Central memory CD8-positive, alpha-beta T cell (primary cell): ENCODE measurements around the gene ELMO1.
A peak's percentile ranks its signal among the peaks of the same experiment; 100 is the strongest.

Source experiments
- ATAC-seq: fragments of 150-1000 bp; cut with Tn5 transposase; replicated peaks from 2 replicates; pipeline ENCODE4 v1.10.0; 2022; ENCODE audit warnings: mild to moderate bottlenecking, moderate FRiP score, moderate number of reproducible peaks; ENCODE audit not compliant: poor library complexity, severe bottlenecking; ENCODE audit errors: extremely low read depth
- DNase-seq, 2 donors: peaks; one replicate each; pipeline ENCODE4 v3.0.0; 2021; ENCODE audit warnings: low spot score in 2 of 2
- H3K27ac Mint-ChIP-seq: one replicate; pipeline ENCODE4 v1.8.0; 2022; ENCODE audit warnings: low read depth, mild to moderate bottlenecking, moderate library complexity, mixed read lengths
- H3K27me3 Mint-ChIP-seq: one replicate; pipeline ENCODE4 v1.8.0; 2022; ENCODE audit warnings: mixed read lengths
- H3K36me3 Mint-ChIP-seq: one replicate; pipeline ENCODE4 v1.8.0; 2022; ENCODE audit warnings: mild to moderate bottlenecking, moderate library complexity, mixed read lengths; ENCODE audit not compliant: insufficient read depth
- H3K4me1 Mint-ChIP-seq: one replicate; pipeline ENCODE4 v1.8.0; 2022; ENCODE audit warnings: mixed read lengths
- H3K4me3 Mint-ChIP-seq: one replicate; pipeline ENCODE4 v1.8.0; 2022; ENCODE audit warnings: mild to moderate bottlenecking, moderate library complexity, mixed read lengths
- H3K9me3 Mint-ChIP-seq: one replicate; pipeline ENCODE4 v1.8.0; 2022; ENCODE audit warnings: mixed read lengths

ELMO1 gene

DNA sequence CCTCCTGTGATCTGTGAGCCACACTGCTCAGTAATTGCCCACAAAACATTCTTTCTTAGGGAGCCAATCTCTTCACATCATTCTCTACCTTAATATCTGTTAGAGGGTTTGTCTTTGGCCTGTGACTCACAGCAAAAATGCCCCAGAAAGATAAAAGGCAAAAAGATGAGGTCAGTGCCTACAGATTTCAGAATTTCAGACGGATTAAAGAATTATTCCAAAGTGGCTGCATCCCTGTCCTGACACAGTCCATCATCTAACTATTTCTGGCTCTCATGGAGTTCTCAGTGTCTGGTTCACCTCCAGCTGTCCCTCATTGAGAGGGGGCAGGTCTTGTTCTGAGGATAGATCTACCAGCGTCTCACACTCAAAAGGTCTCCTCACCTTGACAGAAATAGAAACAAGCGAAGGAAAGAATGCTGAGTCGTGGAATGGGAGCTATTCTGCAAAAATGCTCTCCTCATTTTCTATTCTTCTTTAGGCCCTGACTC, 585.8 kb downstream of the ELMO1 start:
- H3K4me3 Mint-ChIP-seq: no peak overlapping the region
- DNase-seq: no peak
- H3K9me3 Mint-ChIP-seq: no peaks in the 10 kb centered on the region
- peaks cover 50% of the 10 kb centered on the region for H3K4me1 Mint-ChIP-seq
- no peaks in the 10 kb centered on the region for H3K27me3 Mint-ChIP-seq
- peaks cover 23% of the 10 kb centered on the region for H3K36me3 Mint-ChIP-seq
- H3K27ac Mint-ChIP-seq: peak overlapping the region; percentile 92
- ATAC-seq: no peak

DNA sequence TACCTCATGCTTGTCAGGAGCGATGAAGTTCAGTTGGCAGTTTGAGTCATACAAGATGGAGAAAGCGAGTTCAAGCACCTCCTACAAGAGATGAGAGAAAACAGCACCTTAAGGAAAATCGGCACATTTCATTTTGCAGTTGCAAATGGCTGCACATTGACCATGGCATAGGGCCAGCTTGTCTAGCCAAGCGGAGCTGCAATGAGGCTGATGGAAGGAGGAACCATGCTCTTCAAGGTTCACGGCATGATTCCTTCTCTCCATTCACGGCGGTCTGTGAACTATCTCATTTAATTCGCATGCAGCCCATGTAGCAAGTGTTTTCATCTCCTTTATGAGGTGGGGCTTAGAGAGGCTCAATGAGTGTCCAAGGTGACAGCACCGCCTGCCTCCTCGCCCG, 587.0 kb downstream of the ELMO1 start:
- ATAC-seq (no peak), DNase-seq (no peak)
- no peaks in the 10 kb centered on the region for H3K27me3 Mint-ChIP-seq
- H3K27ac Mint-ChIP-seq: no peak overlapping the region
- peaks cover 38% of the 10 kb centered on the region for H3K4me1 Mint-ChIP-seq
- H3K4me3 Mint-ChIP-seq: no peak overlapping the region
- peaks cover 20% of the 10 kb centered on the region for H3K36me3 Mint-ChIP-seq
- H3K9me3 Mint-ChIP-seq: no peaks in the 10 kb centered on the region

DNA sequence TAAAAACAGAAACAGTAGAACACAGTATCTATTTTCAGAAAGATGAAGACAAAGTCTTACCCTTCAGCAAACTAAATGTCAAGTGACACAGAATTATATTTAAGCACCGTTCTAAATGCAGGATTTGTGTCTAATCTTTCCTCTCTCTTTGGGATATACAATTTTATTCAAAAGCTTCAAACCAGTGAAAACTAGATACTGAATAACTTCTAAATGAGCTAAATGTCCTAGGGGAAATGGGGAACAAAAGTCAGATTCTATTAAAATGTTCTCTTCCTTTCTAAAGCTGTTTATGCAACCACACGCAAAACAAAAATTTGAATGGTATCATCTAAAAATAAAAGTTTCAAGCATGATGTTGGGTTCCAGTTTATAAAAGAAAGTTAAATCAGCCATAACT, 588.0 kb downstream of the ELMO1 start:
- Mint-ChIP-seq H3K36me3 (peaks cover 20% of the 10 kb centered on the region), H3K9me3 (no peaks in the 10 kb centered on the region), H3K4me1 (peaks cover 31% of the 10 kb centered on the region), H3K27me3 (no peaks in the 10 kb centered on the region), H3K27ac (no peak overlapping the region), H3K4me3 (no peak overlapping the region)
- ATAC-seq: no peak
- no peak for DNase-seq

DNA sequence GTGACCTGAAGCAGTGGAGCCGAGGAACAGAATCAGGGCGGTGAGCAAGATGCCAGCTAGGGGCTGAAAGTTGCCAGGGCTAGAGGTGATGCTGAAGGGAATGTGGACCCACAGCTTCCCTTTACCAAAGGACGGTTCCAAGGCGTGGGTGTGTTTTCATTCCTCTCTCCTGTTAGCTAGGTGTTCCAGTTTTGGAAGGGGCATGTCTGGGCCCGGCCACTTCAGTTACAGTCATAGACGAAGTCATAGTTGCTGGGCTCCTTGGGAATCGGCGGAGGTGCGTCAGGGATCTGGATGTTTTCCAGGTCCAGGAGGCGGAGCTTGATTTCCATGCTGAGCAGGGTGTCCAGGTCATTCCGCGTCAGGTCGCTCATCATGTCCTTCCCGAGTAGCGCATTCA, 593.3 kb downstream of the ELMO1 start:
- DNase-seq (no peak), ATAC-seq (no peak)
- H3K4me3 Mint-ChIP-seq: no peak overlapping the region
- H3K27me3 Mint-ChIP-seq: no peaks in the 10 kb centered on the region
- peaks cover 19% of the 10 kb centered on the region for H3K36me3 Mint-ChIP-seq
- H3K9me3 Mint-ChIP-seq: no peaks in the 10 kb centered on the region
- H3K27ac Mint-ChIP-seq: peak overlapping the region; percentile 73
- peaks cover 19% of the 10 kb centered on the region for H3K4me1 Mint-ChIP-seq

DNA sequence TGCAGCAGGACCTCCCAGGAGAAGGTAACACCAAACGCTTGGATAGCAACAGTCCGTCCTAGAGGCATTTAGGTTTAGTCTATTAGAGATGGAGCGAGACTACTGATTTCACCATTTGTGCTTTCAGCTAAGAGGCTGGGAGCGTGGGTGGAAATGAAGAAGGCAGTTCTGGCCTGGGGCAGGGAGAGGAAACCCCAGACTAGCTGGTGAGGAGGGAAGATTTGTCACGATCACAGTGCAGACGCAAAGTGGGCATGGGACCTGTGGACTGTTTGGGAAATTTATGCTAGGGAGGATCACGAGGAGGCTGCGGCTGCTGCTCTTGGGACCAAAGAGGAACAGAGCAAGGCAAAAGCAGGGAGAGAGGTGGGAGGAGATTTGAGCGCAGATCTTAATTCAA, 594.0 kb downstream of the ELMO1 start:
- Mint-ChIP-seq H3K36me3 (peaks cover 15% of the 10 kb centered on the region), H3K9me3 (no peaks in the 10 kb centered on the region)

DNA sequence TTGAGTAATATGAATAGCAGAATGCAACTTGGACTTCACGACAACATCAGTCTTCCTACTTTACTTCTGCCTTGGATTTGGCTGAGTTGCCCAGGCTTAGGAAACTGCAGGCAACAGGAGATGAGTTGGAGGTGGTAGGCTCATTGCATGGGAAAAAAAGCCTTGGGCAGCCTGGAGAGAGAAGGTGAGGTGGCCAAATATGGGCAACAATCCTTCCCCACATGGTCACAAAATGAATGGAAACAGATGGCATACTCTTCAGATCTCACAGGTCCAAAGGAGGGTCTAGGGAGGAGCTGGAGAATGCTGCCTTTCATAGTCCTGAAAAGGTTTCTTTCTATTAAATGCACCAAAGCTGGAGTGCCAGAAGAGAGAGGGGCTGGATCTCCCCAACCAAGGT, 595.7 kb downstream of the ELMO1 start:
- Mint-ChIP-seq H3K27ac (peak overlapping the region; percentile 48), H3K27me3 (no peaks in the 10 kb centered on the region), H3K4me3 (no peak overlapping the region), H3K4me1 (peaks cover 19% of the 10 kb centered on the region), H3K9me3 (peaks cover 4% of the 10 kb centered on the region), H3K36me3 (peaks cover 15% of the 10 kb centered on the region)
- DNase-seq (no peak), ATAC-seq (no peak)

More for the DNA sequence above, 594.0 kb downstream of the ELMO1 start:
- Mint-ChIP-seq H3K4me1 (peaks cover 19% of the 10 kb centered on the region), H3K27ac (peak overlapping the region; percentile 73), H3K27me3 (no peaks in the 10 kb centered on the region), H3K4me3 (peak overlapping the region; percentile 4)
- no peak for DNase-seq
- no peak for ATAC-seq

DNA sequence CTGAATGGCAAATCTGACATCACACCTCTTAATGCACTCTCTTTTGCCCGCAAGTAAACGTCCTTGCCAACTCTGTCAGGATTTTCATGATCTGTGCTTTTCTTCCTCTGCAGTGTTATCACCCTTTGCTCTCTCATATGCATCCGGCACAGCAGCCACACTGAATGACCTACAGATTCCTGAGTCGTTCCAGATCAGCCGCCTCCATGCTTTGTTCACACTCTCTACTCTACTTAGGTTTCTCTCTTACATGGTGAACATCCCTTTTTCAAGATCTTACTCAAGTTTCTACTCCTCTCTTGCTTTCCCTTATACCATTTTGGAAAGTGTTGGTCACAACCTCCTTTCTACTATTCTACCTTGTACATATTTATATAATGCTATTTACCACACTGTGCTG, 596.6 kb downstream of the ELMO1 start:
- Mint-ChIP-seq H3K36me3 (peaks cover 13% of the 10 kb centered on the region), H3K4me3 (peak overlapping the region; percentile 30), H3K27me3 (no peaks in the 10 kb centered on the region), H3K4me1 (peaks cover 19% of the 10 kb centered on the region), H3K27ac (peak overlapping the region; percentile 48), H3K9me3 (peaks cover 6% of the 10 kb centered on the region)
- DNase-seq (no peak), ATAC-seq (peak; percentile 61)

DNA sequence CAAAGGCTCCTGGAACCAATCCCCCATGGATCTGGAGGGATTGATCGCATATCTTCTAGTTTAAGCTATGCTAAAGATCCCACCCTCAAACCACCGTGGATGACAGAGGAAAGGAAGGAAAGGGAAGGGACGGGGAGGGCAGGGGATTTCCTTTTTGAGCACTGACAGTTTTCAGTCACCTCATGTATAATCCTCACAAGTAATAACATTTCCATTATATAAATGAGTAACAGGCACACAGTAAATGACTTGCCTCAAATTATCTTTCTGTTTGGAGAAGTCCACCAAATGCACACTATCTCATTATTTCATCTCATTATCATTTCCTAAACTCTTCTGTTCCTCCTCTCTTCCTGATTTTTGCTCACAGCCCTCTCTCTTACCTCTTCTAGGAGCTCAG, 597.3 kb downstream of the ELMO1 start:
- ATAC-seq: peak; percentile 26
- Mint-ChIP-seq H3K27ac (peak overlapping the region; percentile 48), H3K36me3 (peaks cover 13% of the 10 kb centered on the region)

DNA sequence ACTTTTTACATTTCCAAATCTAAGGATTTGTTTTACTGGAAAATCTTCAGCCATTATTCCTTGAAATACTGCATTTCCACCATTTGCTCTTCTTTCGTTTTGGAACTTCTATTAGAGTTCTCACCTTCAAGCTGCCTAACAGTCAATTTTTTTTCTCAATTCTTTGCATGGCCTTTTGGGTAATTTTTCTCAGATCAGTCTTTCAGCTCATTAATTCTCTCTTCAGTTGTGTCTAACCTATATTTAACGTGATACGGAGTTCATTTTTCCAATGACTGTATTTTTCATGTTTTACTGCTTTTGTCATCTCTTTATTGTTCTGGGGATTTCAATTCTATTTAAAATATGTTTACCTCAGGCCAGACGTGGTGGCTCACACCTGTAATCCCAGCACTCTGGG, 600.7 kb downstream of the ELMO1 start:
- Mint-ChIP-seq H3K9me3 (peaks cover 11% of the 10 kb centered on the region), H3K27me3 (no peaks in the 10 kb centered on the region), H3K4me1 (peaks cover 29% of the 10 kb centered on the region), H3K36me3 (peaks cover 8% of the 10 kb centered on the region), H3K4me3 (no peak overlapping the region), H3K27ac (no peak overlapping the region)
- ATAC-seq: no peak
- no peak for DNase-seq

More for the DNA sequence above, 597.3 kb downstream of the ELMO1 start:
- Mint-ChIP-seq H3K27me3 (no peaks in the 10 kb centered on the region), H3K9me3 (peaks cover 6% of the 10 kb centered on the region), H3K4me3 (peak overlapping the region; percentile 30), H3K4me1 (peaks cover 19% of the 10 kb centered on the region)
- no peak for DNase-seq

DNA sequence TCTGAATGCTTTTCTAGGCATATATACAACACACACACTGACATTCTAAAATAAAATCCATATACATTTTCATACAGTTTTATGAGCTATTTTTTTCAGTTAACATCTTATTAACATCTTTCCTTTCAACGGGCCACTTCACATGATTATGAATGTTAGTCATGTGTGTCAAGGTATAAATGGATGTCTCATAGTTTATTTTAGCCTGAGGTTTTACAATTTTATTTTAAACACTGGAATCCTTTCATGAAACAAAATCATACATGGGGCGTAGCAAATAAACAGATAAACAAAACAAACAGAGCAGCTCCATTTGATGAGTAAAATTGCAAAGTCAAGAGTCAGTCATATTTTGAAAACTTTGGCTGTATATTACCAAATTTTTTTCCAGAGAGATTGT, 604.3 kb downstream of the ELMO1 start:
- Mint-ChIP-seq H3K36me3 (peaks cover 6% of the 10 kb centered on the region), H3K27ac (no peak overlapping the region), H3K9me3 (peaks cover 11% of the 10 kb centered on the region), H3K4me1 (peaks cover 12% of the 10 kb centered on the region), H3K27me3 (no peaks in the 10 kb centered on the region), H3K4me3 (no peak overlapping the region)
- no peak for DNase-seq
- no peak for ATAC-seq

DNA sequence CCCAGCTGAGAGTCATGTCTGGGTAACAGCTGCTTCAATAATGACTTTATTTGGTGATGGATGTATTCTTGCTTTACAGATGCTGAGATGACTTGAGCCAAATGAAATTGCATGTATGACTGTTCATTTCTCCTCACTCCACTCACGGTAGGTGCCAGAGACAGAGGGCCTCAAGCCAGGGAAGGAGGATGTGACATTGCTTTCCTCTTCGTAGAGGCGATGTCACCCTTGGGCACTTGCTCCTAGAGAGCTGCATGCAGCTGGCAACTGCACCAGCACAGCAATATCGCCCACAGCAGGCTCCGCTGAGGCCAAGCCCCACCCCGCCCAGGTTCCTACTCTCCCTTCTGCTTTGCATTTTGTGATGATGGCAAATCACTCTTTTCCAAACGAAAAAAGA, 607.8 kb downstream of the ELMO1 start:
- no peak for DNase-seq
- Mint-ChIP-seq H3K27ac (no peak overlapping the region), H3K4me1 (peaks cover 11% of the 10 kb centered on the region), H3K9me3 (peaks cover 5% of the 10 kb centered on the region), H3K4me3 (no peak overlapping the region), H3K36me3 (peaks cover 4% of the 10 kb centered on the region), H3K27me3 (no peaks in the 10 kb centered on the region)
- no peak for ATAC-seq

DNA sequence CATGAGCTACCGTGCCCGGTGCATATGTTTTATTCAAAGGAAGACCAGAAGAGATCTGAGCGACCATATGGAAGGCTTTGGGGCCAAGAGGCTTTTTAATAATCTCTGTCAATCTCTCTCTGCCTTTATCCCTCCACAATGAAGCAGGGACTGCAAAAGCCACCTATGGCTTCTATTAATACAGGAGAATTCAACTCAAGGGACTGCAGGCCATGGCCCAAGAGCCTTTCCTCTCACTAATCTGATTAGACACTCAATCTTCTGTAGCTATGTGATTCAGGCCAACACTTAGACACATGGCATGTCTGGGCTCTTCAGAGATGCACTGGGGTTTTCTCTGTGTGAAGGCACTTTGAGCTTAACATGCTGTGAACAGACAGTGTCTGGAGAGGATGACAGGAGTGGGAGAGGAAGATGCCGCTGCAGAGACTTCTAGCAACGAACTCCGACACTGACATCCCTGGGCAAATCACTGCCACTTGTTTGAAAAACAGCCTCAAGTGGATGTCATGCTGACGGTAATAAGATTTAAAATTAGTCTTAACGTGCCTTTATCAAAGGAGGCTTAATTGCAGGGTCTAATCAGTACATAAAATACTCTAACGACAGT, 609.9 kb downstream of the ELMO1 start:
- DNase-seq (no peak), ATAC-seq (no peak)
- Mint-ChIP-seq H3K9me3 (no peaks in the 10 kb centered on the region), H3K4me1 (peaks cover 6% of the 10 kb centered on the region), H3K27ac (peak overlapping the region; percentile 63), H3K36me3 (peaks cover 4% of the 10 kb centered on the region), H3K4me3 (no peak overlapping the region), H3K27me3 (no peaks in the 10 kb centered on the region)

DNA sequence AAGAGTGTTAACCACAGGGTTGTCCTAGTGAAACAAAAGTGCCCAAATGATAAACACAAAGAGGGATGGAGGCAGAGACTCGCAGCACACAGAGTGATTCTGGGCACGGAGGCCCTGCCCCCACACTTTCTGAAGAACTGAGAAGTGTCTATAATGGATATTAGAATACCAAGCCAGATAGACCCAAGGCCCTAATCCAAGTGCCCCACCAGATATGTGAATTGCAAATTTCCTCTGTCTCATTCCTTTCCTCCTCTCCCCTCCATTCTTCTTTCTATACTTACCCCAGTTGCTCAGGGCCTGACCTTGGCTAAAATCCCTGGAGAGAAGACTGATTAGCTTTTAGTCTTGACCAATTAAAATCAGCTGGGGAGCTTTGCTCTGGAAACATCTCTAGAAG, 617.6 kb downstream of the ELMO1 start:
- H3K36me3 Mint-ChIP-seq: peaks cover 3% of the 10 kb centered on the region
- DNase-seq (no peak), ATAC-seq (no peak)
- H3K4me3 Mint-ChIP-seq: no peak overlapping the region
- H3K4me1 Mint-ChIP-seq: no peaks in the 10 kb centered on the region
- H3K9me3 Mint-ChIP-seq: no peaks in the 10 kb centered on the region
- no peak overlapping the region for H3K27ac Mint-ChIP-seq
- no peaks in the 10 kb centered on the region for H3K27me3 Mint-ChIP-seq
